ENCODE results near the gene MOV10L1.

MOV10L1 gene

DNA sequence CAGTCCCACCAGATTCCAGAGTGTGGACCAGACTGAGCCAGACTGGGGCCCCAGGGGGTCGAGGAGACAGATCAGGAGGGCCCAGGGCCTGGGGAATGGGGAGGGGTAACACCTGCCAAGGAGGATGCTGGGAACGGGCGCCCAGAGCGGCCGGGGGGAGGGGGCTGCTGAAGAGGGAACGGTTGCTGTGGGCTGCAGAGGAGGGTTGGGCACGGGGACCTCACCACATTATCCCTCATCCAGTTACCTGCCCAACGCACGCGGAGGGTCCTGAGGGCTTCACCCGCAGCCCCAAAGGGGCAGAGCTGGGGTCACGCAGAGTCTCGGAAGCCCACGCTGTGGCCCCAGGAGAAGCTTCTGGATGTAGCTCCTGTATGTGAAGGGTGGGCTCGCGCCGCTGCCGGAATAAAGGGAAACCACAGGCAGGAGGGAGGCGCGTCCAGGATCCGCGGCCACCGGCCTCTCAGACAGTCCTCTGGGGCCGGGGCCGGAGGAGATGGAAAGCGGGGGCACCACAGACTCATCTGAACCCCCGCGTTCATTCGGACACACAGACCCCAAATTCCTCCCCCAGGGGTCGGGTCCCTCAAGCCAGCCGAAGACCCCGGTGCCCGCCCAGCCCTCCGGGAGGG, 110.1 kb downstream of the MOV10L1 start:
- Histone ChIP-seq H3F3A (ENCODE audit: insufficient read depth, low read length) (peaks cover 5% of the 10 kb centered on the region; the same call in 1 of the 2 replicates), H3K9ac (ENCODE audit: low read length) (peak overlapping the region; percentile 69), H3K36me3 (ENCODE audit: insufficient read depth, low read length) (peaks cover 66% of the 10 kb centered on the region), H3K4me2 (ENCODE audit: low read length) (peak overlapping the region; percentile 91), H2AFZ (ENCODE audit: low read length) (no peak overlapping the region), H3K27me3 (ENCODE audit: insufficient read depth, low read length) (no peaks in the 10 kb centered on the region), H3K9me3 (ENCODE audit: low read length) (no peaks in the 10 kb centered on the region), H4K20me1 (ENCODE audit: insufficient read depth, low read length) (no peaks in the 10 kb centered on the region), H3K9me2 (ENCODE audit: low read depth, low read length) (no peaks in the 10 kb centered on the region), H3K27ac (ENCODE audit: low read depth, low read length, poor library complexity, severe bottlenecking) (peak overlapping the region; percentile 82), H3K4me1 (ENCODE audit: insufficient read depth, low read length, severe bottlenecking) (peaks cover 60% of the 10 kb centered on the region), H3K79me2 (ENCODE audit: insufficient read depth, low read length) (peaks cover 25% of the 10 kb centered on the region), H3K4me3 (ENCODE audit: low read depth, low read length, poor library complexity, severe bottlenecking) (peak overlapping the region; percentile 78)
- TF ChIP-seq EZH2 (IDR thresholded peaks at IDR 0.05; ENCODE audit: borderline replicate concordance, low read length): no peak
- TF ChIP-seq, protein P1, sequence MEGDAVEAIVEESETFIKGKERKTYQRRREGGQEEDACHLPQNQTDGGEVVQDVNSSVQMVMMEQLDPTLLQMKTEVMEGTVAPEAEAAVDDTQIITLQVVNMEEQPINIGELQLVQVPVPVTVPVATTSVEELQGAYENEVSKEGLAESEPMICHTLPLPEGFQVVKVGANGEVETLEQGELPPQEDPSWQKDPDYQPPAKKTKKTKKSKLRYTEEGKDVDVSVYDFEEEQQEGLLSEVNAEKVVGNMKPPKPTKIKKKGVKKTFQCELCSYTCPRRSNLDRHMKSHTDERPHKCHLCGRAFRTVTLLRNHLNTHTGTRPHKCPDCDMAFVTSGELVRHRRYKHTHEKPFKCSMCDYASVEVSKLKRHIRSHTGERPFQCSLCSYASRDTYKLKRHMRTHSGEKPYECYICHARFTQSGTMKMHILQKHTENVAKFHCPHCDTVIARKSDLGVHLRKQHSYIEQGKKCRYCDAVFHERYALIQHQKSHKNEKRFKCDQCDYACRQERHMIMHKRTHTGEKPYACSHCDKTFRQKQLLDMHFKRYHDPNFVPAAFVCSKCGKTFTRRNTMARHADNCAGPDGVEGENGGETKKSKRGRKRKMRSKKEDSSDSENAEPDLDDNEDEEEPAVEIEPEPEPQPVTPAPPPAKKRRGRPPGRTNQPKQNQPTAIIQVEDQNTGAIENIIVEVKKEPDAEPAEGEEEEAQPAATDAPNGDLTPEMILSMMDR (IDR thresholded peaks at IDR 0.05; ENCODE audit: low read length): no peak

DNA sequence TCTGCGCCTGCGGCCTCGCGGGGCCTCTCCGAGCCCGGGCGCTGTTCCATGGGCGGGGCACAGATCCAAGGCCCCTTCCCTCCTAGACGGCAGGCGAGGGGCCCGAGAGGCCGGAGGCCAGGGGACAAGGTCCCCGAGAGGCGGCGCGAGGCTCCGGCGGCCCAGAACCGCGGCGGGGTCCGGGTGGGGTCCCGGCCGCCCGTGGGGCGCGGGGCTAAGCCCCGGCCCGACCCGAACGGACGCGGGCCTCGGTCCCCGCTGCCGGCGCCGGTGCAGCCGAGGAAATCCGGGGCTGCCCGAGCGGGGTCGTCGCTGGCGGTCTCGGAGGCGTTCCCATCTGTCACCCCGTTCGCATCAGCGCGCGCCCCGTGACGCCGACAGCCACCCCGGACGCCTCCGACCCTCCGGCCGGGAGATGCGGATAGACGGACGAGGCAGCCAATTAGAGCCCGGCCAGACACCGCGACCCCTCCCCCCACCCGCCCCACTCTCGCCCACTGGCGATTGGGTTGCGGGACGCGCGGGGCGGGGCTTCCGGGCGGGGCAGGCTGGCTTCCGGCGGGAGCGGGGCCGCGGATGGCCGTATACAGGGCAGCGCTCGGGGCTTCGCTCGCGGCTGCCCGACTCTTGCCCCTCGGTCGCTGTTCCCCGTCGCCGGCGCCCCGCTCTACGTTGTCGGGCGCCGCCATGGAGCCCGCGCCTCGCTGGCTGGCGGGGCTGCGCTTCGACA, 110.8 kb downstream of the MOV10L1 start, which contains the start of gene SELENOO:
Gene SELENOO, plus strand, starts transcription at position 551 of the 730 bp plus-strand sequence. Its CDS starts 26 bp downstream, at position 577.
- Histone ChIP-seq H2AFZ (ENCODE audit: low read length) (no peak within 1 kb of the TSS), H4K20me1 (ENCODE audit: insufficient read depth, low read length) (no peaks in the 10 kb centered on the region), H3K4me1 (ENCODE audit: insufficient read depth, low read length, severe bottlenecking) (peaks cover 56% of the 10 kb centered on the region), H3K4me2 (ENCODE audit: low read length) (peak within 1 kb of the TSS; percentile 91), H3K9ac (ENCODE audit: low read length) (peak within 1 kb of the TSS; percentile 79), H3K27ac (ENCODE audit: low read depth, low read length, poor library complexity, severe bottlenecking) (peak within 1 kb of the TSS; percentile 82), H3K36me3 (ENCODE audit: insufficient read depth, low read length) (peaks cover 61% of the 10 kb centered on the region), H3K79me2 (ENCODE audit: insufficient read depth, low read length) (peaks cover 25% of the 10 kb centered on the region), H3K27me3 (ENCODE audit: insufficient read depth, low read length) (no peaks in the 10 kb centered on the region), H3K4me3 (ENCODE audit: low read depth, low read length, poor library complexity, severe bottlenecking) (peak within 1 kb of the TSS; percentile 78), H3K9me2 (ENCODE audit: low read depth, low read length) (no peaks in the 10 kb centered on the region), H3K9me3 (ENCODE audit: low read length) (no peaks in the 10 kb centered on the region), H3F3A (ENCODE audit: insufficient read depth, low read length) (peaks cover 5% of the 10 kb centered on the region; the same call in 1 of the 2 replicates)
- no peak for TF ChIP-seq EZH2 (IDR thresholded peaks at IDR 0.05; ENCODE audit: borderline replicate concordance, low read length)
- TF ChIP-seq, protein P1 (IDR thresholded peaks at IDR 0.05; ENCODE audit: low read length): no peak

DNA sequence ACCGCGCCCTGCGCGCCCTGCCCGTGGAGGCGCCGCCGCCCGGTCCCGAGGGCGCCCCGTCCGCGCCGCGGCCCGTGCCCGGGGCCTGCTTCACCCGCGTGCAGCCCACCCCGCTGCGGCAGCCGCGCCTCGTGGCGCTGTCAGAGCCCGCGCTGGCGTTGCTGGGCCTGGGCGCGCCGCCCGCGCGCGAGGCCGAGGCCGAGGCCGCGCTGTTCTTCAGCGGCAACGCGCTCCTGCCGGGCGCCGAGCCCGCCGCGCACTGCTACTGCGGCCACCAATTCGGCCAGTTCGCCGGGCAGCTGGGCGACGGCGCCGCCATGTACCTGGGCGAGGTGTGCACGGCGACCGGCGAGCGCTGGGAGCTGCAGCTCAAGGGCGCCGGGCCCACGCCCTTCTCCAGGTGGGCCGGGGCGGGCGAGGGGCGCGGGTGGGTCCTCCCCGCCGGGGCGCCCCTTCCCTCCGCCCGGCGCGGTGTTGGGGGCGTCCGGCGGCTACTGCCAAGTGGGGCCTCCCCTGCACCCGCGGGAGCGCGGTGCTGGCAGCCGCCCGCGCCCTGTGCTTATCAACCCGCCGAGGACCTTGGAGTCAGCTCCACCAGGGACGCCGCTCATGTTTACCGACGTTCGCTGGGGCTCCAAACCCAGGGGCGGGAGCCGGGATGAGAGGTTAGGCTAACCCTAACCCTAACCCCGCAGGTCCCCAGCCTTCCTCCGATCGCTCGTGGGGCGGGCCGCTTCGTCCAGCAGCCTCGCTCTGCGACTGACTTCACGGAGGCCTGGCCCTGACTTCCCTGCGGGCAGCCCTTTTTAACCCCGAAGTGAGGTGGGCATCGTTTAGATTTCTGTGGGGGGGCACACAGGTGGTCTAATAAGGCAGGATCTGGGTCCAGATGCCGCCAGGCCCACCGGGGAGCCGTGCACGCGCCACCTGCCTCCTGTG, 111.7 kb downstream of the MOV10L1 start:
- peaks cover 59% of the 10 kb centered on the region for H3K36me3 ChIP-seq (ENCODE audit: insufficient read depth, low read length)
- no peaks in the 10 kb centered on the region for H3K9me3 ChIP-seq (ENCODE audit: low read length)
- no peaks in the 10 kb centered on the region for H3K27me3 ChIP-seq (ENCODE audit: insufficient read depth, low read length)
- H2AFZ ChIP-seq (ENCODE audit: low read length): no peak overlapping the region
- peaks cover 53% of the 10 kb centered on the region for H3K4me1 ChIP-seq (ENCODE audit: insufficient read depth, low read length, severe bottlenecking)
- no peaks in the 10 kb centered on the region for H4K20me1 ChIP-seq (ENCODE audit: insufficient read depth, low read length)
- no peaks in the 10 kb centered on the region for H3K9me2 ChIP-seq (ENCODE audit: low read depth, low read length)
- H3K9ac ChIP-seq (ENCODE audit: low read length): peak overlapping the region; percentile 79
- TF ChIP-seq, protein P1 (IDR thresholded peaks at IDR 0.05; ENCODE audit: low read length): no peak
- TF ChIP-seq EZH2 (IDR thresholded peaks at IDR 0.05; ENCODE audit: borderline replicate concordance, low read length): no peak
- peak overlapping the region; percentile 82 for H3K4me2 ChIP-seq (ENCODE audit: low read length)
- H3K27ac ChIP-seq (ENCODE audit: low read depth, low read length, poor library complexity, severe bottlenecking): peak overlapping the region; percentile 73
- H3K4me3 ChIP-seq (ENCODE audit: low read depth, low read length, poor library complexity, severe bottlenecking): peak overlapping the region; percentile 78
- peaks cover 5% of the 10 kb centered on the region; the same call in 1 of the 2 replicates for H3F3A ChIP-seq (ENCODE audit: insufficient read depth, low read length)
- peaks cover 25% of the 10 kb centered on the region for H3K79me2 ChIP-seq (ENCODE audit: insufficient read depth, low read length)
